Endothelial cell (in vitro differentiated cells): ENCODE measurements around the gene MYZAP. TPM values are rescaled to one million over a fixed set of nuclear protein-coding genes. Genes with fewer than 3 reads are reported as not detected.

Source experiments
- DNase-seq: peaks from one replicate; pipeline ENCODE4 v3.0.0; 2021; ENCODE audit warnings: low spot score
- H3K27ac Mint-ChIP-seq: one replicate; pipeline ENCODE4 v1.8.0; 2021; ENCODE audit warnings: mixed read lengths, inconsistent platforms; ENCODE audit not compliant: unreplicated experiment
- H3K27me3 Mint-ChIP-seq: one replicate; pipeline ENCODE4 v1.8.0; 2021; ENCODE audit warnings: mild to moderate bottlenecking, moderate library complexity, mixed read lengths, inconsistent platforms; ENCODE audit not compliant: unreplicated experiment
- H3K36me3 Mint-ChIP-seq: one replicate; pipeline ENCODE4 v1.8.0; 2021; ENCODE audit warnings: mild to moderate bottlenecking, low read depth, mixed read lengths, inconsistent platforms; ENCODE audit not compliant: unreplicated experiment
- H3K4me1 Mint-ChIP-seq: one replicate; pipeline ENCODE4 v1.8.0; 2021; ENCODE audit warnings: mild to moderate bottlenecking, mixed read lengths, inconsistent platforms; ENCODE audit not compliant: unreplicated experiment
- H3K4me3 Mint-ChIP-seq: one replicate; pipeline ENCODE4 v1.8.0; 2021; ENCODE audit warnings: mild to moderate bottlenecking, mixed read lengths, inconsistent platforms; ENCODE audit not compliant: unreplicated experiment
- H3K9me3 Mint-ChIP-seq: one replicate; pipeline ENCODE4 v1.8.0; 2021; ENCODE audit warnings: mixed read lengths, inconsistent platforms; ENCODE audit not compliant: unreplicated experiment
- total RNA-seq: library from RNA; stranded (reverse); fragmentation: NEBNext Ultra II Directional; extraction: Animal tissue kit (Norgen Biotek cat#: 25700); gene quantifications from one replicate; pipeline ENCODE4 v1.2.1, GENCODE V29; 2021; ENCODE audit not compliant: unreplicated experiment
- TF ChIP-seq, protein P1 (sequence below): fragments of 200-600 bp; sonication (generic); IDR thresholded peaks from one replicate; pipeline ENCODE4 v1.5.0; 2021; ENCODE audit warnings: antibody characterized with exemption; ENCODE audit not compliant: unreplicated experiment

The MYZAP gene
- total RNA-seq, 1 donor from 2014 or later, result 55.3 TPM

DNA sequence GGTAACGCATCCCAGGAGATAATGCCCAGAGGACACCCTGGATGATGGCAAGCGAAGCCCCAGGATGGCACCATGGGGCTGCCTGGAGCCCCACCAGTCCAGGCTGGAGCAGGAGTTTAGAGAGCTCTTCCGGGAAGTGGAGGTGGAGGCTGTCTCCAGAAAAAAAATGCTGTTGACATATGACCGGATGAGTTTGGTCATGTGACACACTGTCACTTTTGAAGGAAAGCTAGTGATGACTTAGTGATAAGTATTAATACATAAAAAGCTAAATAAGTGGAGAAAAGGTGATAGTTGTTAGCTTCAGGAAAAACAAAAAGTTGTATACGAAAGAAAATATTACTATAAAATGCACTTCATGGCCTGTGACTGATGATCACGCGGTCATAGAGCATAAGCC lies 20.0 kb upstream of the MYZAP start:
- TF ChIP-seq, protein P1, sequence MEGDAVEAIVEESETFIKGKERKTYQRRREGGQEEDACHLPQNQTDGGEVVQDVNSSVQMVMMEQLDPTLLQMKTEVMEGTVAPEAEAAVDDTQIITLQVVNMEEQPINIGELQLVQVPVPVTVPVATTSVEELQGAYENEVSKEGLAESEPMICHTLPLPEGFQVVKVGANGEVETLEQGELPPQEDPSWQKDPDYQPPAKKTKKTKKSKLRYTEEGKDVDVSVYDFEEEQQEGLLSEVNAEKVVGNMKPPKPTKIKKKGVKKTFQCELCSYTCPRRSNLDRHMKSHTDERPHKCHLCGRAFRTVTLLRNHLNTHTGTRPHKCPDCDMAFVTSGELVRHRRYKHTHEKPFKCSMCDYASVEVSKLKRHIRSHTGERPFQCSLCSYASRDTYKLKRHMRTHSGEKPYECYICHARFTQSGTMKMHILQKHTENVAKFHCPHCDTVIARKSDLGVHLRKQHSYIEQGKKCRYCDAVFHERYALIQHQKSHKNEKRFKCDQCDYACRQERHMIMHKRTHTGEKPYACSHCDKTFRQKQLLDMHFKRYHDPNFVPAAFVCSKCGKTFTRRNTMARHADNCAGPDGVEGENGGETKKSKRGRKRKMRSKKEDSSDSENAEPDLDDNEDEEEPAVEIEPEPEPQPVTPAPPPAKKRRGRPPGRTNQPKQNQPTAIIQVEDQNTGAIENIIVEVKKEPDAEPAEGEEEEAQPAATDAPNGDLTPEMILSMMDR, result no peak
- H3K9me3 Mint-ChIP-seq, result no peaks in the 10 kb centered on the region
- peaks cover 42% of the 10 kb centered on the region for H3K4me1 Mint-ChIP-seq
- H3K27me3 Mint-ChIP-seq, result peaks cover 5% of the 10 kb centered on the region
- no peak overlapping the region for H3K4me3 Mint-ChIP-seq
- DNase-seq, result no peak
- no peak overlapping the region for H3K27ac Mint-ChIP-seq
- peaks cover 15% of the 10 kb centered on the region for H3K36me3 Mint-ChIP-seq

DNA sequence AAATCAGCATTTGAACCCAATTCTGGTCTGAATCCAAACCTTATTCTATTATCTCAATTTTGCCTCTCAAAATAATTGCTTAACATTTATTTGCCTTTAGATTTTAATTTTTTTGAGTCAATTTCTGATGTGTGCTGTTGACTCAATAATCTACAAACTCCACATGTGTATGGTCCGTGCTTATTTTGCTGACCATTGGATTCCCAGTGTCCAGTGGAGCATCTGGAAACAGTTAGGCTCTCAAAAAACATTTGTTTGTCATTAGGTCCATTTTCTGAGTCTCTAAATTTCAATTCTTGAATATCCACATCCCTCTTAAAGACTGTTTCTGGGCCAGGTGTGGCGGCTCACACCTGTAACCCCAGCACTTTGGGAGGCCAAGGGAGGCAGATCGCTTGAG lies 19.2 kb upstream of the MYZAP start:
- Mint-ChIP-seq H3K27me3 (peaks cover 5% of the 10 kb centered on the region), H3K27ac (no peak overlapping the region)
- DNase-seq, result no peak

DNA sequence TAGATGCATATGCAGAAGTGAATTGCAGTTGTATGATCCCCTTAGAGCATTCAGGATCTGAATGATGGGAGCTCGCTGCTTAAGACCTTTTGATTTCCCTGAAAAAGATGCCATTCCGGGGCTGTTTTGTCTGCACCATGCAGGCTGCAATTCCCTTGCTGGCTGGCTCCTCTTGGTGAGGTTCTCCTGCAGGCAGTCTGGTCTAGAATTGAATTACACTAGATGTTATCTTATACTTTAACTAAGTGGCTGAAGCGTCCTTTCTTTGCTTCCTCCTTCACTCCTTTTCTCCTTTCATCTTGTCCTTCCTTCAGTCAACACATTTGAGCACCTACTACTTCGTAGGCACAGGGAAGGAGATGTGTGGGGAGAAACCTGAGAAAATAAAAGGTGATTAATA lies 18.6 kb upstream of the MYZAP start:
- Mint-ChIP-seq H3K4me3 (peak overlapping the region; percentile 33), H3K27ac (peak overlapping the region; percentile 22), H3K27me3 (peaks cover 6% of the 10 kb centered on the region), H3K4me1 (peaks cover 54% of the 10 kb centered on the region), H3K36me3 (peaks cover 13% of the 10 kb centered on the region), H3K9me3 (no peaks in the 10 kb centered on the region)
- TF ChIP-seq, protein P1, result no peak
- no peak for DNase-seq

More for the DNA sequence above, 19.2 kb upstream of the MYZAP start:
- H3K4me1 Mint-ChIP-seq, result peaks cover 49% of the 10 kb centered on the region
- no peaks in the 10 kb centered on the region for H3K9me3 Mint-ChIP-seq
- H3K36me3 Mint-ChIP-seq, result peaks cover 15% of the 10 kb centered on the region
- no peak overlapping the region for H3K4me3 Mint-ChIP-seq
- TF ChIP-seq, protein P1, result no peak

DNA sequence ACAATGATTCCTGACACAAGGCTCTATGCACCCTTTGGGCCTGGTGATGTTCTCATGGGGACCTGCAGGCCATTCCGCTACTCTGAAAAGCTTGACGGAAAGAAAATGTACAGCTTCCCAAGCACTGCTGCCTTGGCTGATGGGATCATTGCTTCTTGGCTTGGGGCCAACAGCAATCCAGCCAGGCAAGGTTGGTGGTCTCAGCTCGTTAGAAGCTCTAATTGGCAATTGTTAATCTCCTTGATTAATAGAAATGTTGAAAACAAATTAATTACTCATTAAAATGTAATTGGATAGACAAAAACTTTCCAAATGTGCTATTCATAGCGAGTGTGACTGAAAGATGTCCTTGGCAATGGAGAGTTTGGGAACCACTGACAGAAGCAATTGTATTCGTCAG lies 16.3 kb upstream of the MYZAP start:
- no peak overlapping the region for H3K4me3 Mint-ChIP-seq
- H3K36me3 Mint-ChIP-seq, result peaks cover 7% of the 10 kb centered on the region
- TF ChIP-seq, protein P1, result no peak
- no peak overlapping the region for H3K27ac Mint-ChIP-seq
- peaks cover 67% of the 10 kb centered on the region for H3K4me1 Mint-ChIP-seq
- no peaks in the 10 kb centered on the region for H3K9me3 Mint-ChIP-seq
- no peak for DNase-seq
- peaks cover 11% of the 10 kb centered on the region for H3K27me3 Mint-ChIP-seq

DNA sequence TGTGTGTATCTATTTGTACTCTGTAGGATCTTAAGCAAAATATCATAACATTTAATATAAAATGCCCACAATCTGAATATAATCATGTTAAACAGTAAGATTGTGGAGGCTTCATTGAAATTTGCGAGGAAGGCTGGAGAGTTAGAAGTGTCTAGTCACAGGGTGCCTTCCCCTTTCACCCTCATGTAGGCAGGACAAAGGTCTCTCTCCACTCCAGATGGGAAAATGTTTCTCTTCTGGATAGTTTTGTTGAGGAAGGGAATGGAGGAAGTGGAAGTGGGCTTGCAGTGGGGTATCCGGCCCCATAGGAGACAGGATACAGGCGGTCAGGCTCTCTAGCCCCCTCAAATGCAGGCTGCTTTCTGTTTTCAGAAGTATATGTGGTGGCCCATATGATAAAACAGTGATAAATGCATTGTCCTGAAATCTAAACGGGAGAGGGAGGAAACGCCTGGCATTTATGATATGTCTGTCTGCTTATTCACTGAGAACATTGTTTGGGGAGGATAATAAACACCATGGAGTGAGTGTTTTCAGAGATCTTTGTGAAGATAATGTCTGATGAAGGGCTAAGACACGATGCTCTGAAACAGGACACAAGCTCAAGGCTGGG lies 13.3 kb upstream of the MYZAP start:
- Mint-ChIP-seq H3K4me1 (peaks cover 65% of the 10 kb centered on the region), H3K4me3 (no peak overlapping the region), H3K9me3 (peaks cover 4% of the 10 kb centered on the region), H3K27me3 (peaks cover 15% of the 10 kb centered on the region), H3K36me3 (peaks cover 14% of the 10 kb centered on the region), H3K27ac (peak overlapping the region; percentile 95)
- TF ChIP-seq, protein P1, result no peak
- peak; percentile 51 for DNase-seq
